BLaER1 treated with 17β-estradiol and CSF1 and Interleukin-3, amounts not matched to agents 10 nM and 100 nM (cell line): Measurements from ENCODE around the gene CDC73.
A peak's percentile ranks its signal among the peaks of the same experiment; 100 is the strongest.
"Not testable (repeated sequence)": the region's sequence is repeated elsewhere in the genome, so short reads cannot be mapped to it uniquely, and the experiment has no call there.

Experiments
- H3K27ac ChIP-seq, 11 experiments: shearing (Covaris generic); formaldehyde crosslinking; 2 replicates each; pipeline ENCODE4 v1.8.1; 2022
- H3K27me3 ChIP-seq, 11 experiments: shearing (Covaris generic); formaldehyde crosslinking; 2 replicates each; pipeline ENCODE4 v1.8.1; 2022
- H3K36me3 ChIP-seq, 11 experiments: shearing (Covaris generic); formaldehyde crosslinking; 2 replicates each; pipeline ENCODE4 v1.8.1; 2022
- H3K4me1 ChIP-seq, 10 experiments: shearing (Covaris generic); formaldehyde crosslinking; 2 replicates each; pipeline ENCODE4 v1.8.1; 2022
- H3K4me2 ChIP-seq, 11 experiments: shearing (Covaris generic); formaldehyde crosslinking; 2 replicates each; pipeline ENCODE4 v1.8.1; 2022
- H3K4me3 ChIP-seq, 10 experiments: shearing (Covaris generic); formaldehyde crosslinking; 2 replicates each; pipeline ENCODE4 v1.8.1; 2022
- H3K9ac ChIP-seq, 11 experiments: shearing (Covaris generic); formaldehyde crosslinking; 2 replicates each; pipeline ENCODE4 v1.8.1; 2022
- H3K9me3 ChIP-seq, 11 experiments: shearing (Covaris generic); formaldehyde crosslinking; replicated peaks in 1 of 11; 2 replicates each; pipeline ENCODE4 v1.8.1; 2022
- H4K20me1 ChIP-seq, 11 experiments: shearing (Covaris generic); formaldehyde crosslinking; 2 replicates each; pipeline ENCODE4 v1.8.1; 2022
- Cebpa-rat ChIP-seq, 11 experiments: shearing (Covaris generic); IDR thresholded peaks; 2 replicates each; pipeline ENCODE4 v1.8.1; 2022

The CDC73 gene

DNA sequence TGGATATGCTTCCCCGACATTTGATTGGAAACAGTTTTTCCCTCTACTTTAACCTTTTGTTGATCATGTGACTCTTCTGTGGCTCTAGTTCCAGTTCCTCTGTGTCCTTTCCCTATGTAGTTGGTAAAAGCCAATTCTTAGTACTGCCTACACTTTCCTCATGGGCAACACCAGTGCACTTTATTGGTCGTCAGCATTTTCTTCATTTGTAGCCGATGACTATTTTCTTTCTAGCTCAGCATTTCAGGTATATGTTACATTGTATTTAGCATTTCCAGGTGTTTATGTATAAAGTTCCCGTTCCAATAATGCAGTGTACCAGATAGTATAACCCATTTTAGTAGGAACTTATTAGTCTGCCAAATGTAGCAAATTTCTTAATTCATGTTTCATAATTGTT, 92.2 kb downstream of the CDC73 start:
- Histone ChIP-seq H3K4me1 (peaks cover 0 to 36% (median 6%) of the 10 kb centered on the region in 10 experiments; a peak in 8 of 20 replicates), H3K36me3 (peaks cover 72 to 99% (median 87%) of the 10 kb centered on the region in 11 experiments), H3K27ac (no peak overlapping the region), H3K9ac (no peak overlapping the region), H3K9me3 (peaks cover 0 to 25% (median 12%) of the 10 kb centered on the region in 11 experiments; a peak in 13 of 22 replicates), H3K4me3 (no peak overlapping the region), H4K20me1 (peaks cover 0 to 17% (median 0%) of the 10 kb centered on the region in 11 experiments; a peak in 5 of 22 replicates), H3K4me2 (no peak overlapping the region), H3K27me3 (no peaks in the 10 kb centered on the region)
- TF ChIP-seq Cebpa-rat (IDR thresholded peaks at IDR 0.05): no peak

- H3K9me3 ChIP-seq: peaks cover 0 to 25% (median 12%) of the 10 kb centered on the region in 11 experiments; a peak in 13 of 22 replicates
- H3K36me3 ChIP-seq: peaks cover 72 to 96% (median 81%) of the 10 kb centered on the region in 11 experiments
Measured at GRCh38 chr1:193216920-193217319, 95.1 kb downstream of the CDC73 start.

GRCh38 chr1:193219391-193219790, 97.6 kb downstream of the CDC73 start:
- Histone ChIP-seq H3K4me2 (no peak overlapping the region), H3K9me3 (peaks cover 0 to 18% (median 6%) of the 10 kb centered on the region in 11 experiments; a peak in 13 of 22 replicates), H3K9ac (no peak overlapping the region), H3K4me1 (0 out of 20 replicates have a peak, but pooled peaks cover 0 to 6% (median 0%) of the 10 kb centered on the region in 10 experiments), H3K4me3 (no peak overlapping the region), H3K27me3 (no peaks in the 10 kb centered on the region), H4K20me1 (peaks cover 0 to 16% (median 0%) of the 10 kb centered on the region in 11 experiments; a peak in 6 of 22 replicates), H3K36me3 (peaks cover 55 to 89% (median 61%) of the 10 kb centered on the region in 11 experiments), H3K27ac (no peak overlapping the region)
- no peak for TF ChIP-seq Cebpa-rat (IDR thresholded peaks at IDR 0.05)

More at GRCh38 chr1:193216920-193217319, 95.1 kb downstream of the CDC73 start:
- no peak for TF ChIP-seq Cebpa-rat (IDR thresholded peaks at IDR 0.05)
- H3K27me3 ChIP-seq: no peaks in the 10 kb centered on the region
- peak overlapping the region in 1 of 11 experiments; percentile 27; a peak in 1 of 22 replicates for H3K4me2 ChIP-seq
- no peak overlapping the region for H3K27ac ChIP-seq
- H3K9ac ChIP-seq: no peak overlapping the region
- peaks cover 0 to 15% (median 0%) of the 10 kb centered on the region in 11 experiments; a peak in 6 of 22 replicates for H4K20me1 ChIP-seq
- H3K4me1 ChIP-seq: peaks cover 0 to 10% (median under 1%) of the 10 kb centered on the region in 10 experiments; a peak in 5 of 20 replicates
- H3K4me3 ChIP-seq: no peak overlapping the region

GRCh38 chr1:193221651-193222050, 99.8 kb downstream of the CDC73 start:
- peaks cover 0 to 23% (median 0%) of the 10 kb centered on the region in 11 experiments; a peak in 8 of 22 replicates for H4K20me1 ChIP-seq
- TF ChIP-seq Cebpa-rat (IDR thresholded peaks at IDR 0.05): no peak
- 0 out of 20 replicates have a peak, but pooled peaks cover 0 to 4% (median 0%) of the 10 kb centered on the region in 10 experiments for H3K4me1 ChIP-seq
- H3K4me2 ChIP-seq: no peak overlapping the region
- H3K27me3 ChIP-seq: no peaks in the 10 kb centered on the region; a peak in 1 of 22 replicates
- no peak overlapping the region for H3K27ac ChIP-seq
- H3K36me3 ChIP-seq: peaks cover 44 to 89% (median 59%) of the 10 kb centered on the region in 11 experiments
- no peak overlapping the region for H3K4me3 ChIP-seq
- H3K9me3 ChIP-seq: peaks cover 0 to 8% (median 0%) of the 10 kb centered on the region in 11 experiments; a peak in 3 of 22 replicates
- H3K9ac ChIP-seq: no peak overlapping the region

GRCh38 chr1:193222056-193222615, 100.3 kb downstream of the CDC73 start:
- Histone ChIP-seq H3K4me3 (no peak overlapping the region), H3K27ac (no peak overlapping the region), H3K9me3 (peaks cover 0 to 8% (median 0%) of the 10 kb centered on the region in 11 experiments; a peak in 3 of 22 replicates), H4K20me1 (peaks cover 0 to 25% (median 0%) of the 10 kb centered on the region in 11 experiments; a peak in 8 of 22 replicates), H3K9ac (no peak overlapping the region), H3K4me1 (0 out of 20 replicates have a peak, but pooled peaks cover 0 to under 1% (median 0%) of the 10 kb centered on the region in 10 experiments), H3K4me2 (no peak overlapping the region), H3K36me3 (peaks cover 40 to 87% (median 59%) of the 10 kb centered on the region in 11 experiments), H3K27me3 (no peaks in the 10 kb centered on the region; a peak in 1 of 22 replicates)
- TF ChIP-seq Cebpa-rat (IDR thresholded peaks at IDR 0.05): no peak

DNA sequence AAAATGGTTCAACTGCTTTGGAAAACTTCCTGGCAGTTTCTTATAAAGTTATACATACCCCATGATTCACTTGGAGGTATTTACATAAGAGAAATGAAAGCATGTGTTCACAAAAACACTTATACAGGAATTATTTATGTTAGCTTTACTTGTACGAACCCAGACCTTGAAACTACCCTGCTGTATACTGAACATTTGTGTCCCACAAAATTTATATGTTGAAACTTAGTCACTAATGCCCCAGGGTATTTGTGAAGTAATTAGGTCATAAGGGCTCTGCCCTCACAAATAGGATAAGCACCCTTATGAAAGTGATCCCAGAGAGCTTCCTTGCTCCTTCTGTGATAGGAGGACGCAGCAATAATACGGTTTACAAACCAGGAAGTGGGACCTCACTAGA, 107.3 kb downstream of the CDC73 start:
- Histone ChIP-seq H3K9me3 (peaks cover 0 to 8% (median 0%) of the 10 kb centered on the region in 11 experiments; a peak in 3 of 22 replicates), H3K4me2 (no peak overlapping the region), H3K36me3 (peaks cover 34 to 82% (median 58%) of the 10 kb centered on the region in 11 experiments), H3K9ac (no peak overlapping the region), H3K27ac (no peak overlapping the region), H3K4me1 (no peaks in the 10 kb centered on the region), H3K4me3 (no peak overlapping the region), H3K27me3 (no peaks in the 10 kb centered on the region; a peak in 1 of 22 replicates), H4K20me1 (peaks cover 0 to 25% (median 0%) of the 10 kb centered on the region in 11 experiments; a peak in 6 of 22 replicates)
- no peak for TF ChIP-seq Cebpa-rat (IDR thresholded peaks at IDR 0.05)

DNA sequence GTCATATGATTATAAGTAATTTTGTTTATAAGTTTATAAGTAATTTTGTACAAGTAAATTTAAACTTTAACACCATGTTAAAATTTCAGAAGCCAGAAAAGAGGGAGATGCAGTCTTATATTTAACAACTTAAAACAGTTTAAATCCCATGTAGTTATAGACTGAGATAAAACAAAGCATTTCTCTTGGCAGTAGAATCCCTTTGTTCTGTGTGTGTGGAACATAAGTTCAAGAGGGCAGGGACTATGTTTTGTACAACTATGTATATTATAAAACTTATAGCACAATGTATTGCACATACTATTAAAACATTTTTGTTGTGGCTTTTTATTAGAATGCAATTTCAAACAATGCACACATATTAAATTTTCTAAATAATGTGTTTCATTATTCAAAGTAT, 109.3 kb downstream of the CDC73 start:
- peaks cover 0 to 23% (median 0%) of the 10 kb centered on the region in 11 experiments; a peak in 5 of 22 replicates for H4K20me1 ChIP-seq
- not testable (repeated sequence) for H3K27ac ChIP-seq, H3K27me3 ChIP-seq, H3K4me2 ChIP-seq, H3K9me3 ChIP-seq, H3K9ac ChIP-seq, H3K4me1 ChIP-seq, H3K4me3 ChIP-seq
- peaks cover 42 to 84% (median 60%) of the 10 kb centered on the region in 11 experiments for H3K36me3 ChIP-seq

DNA sequence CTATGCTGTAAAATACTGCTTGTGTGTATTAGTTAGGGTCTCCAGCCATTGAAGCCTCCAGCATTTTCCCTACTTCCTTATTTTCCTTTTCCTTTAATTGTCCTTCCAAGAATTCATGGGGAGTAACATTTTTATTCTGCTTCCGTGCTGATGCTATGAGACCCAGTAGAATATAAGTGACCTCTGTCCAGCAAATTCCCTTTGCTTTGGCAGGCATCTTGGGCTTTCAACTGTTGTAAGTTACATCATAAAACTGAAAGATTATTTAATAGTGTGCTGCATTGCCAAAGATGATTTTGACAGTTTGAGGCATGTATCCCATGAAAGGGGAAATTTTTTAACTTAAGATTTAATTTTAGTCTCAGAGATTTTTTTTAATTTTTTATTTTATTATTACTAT, 112.7 kb downstream of the CDC73 start:
- Histone ChIP-seq H3K9ac (no peak overlapping the region), H3K4me1 (peaks cover 0 to 6% (median under 1%) of the 10 kb centered on the region in 10 experiments; a peak in 10 of 20 replicates), H3K36me3 (peaks cover 52 to 82% (median 66%) of the 10 kb centered on the region in 11 experiments), H3K27me3 (no peaks in the 10 kb centered on the region), H3K4me3 (no peak overlapping the region), H3K4me2 (no peak overlapping the region), H3K9me3 (peaks cover 0 to 12% (median 3%) of the 10 kb centered on the region in 11 experiments; a peak in 6 of 22 replicates), H3K27ac (no peak overlapping the region), H4K20me1 (peaks cover 0 to 6% (median 0%) of the 10 kb centered on the region in 11 experiments; a peak in 2 of 22 replicates)
- TF ChIP-seq Cebpa-rat (IDR thresholded peaks at IDR 0.05): no peak

DNA sequence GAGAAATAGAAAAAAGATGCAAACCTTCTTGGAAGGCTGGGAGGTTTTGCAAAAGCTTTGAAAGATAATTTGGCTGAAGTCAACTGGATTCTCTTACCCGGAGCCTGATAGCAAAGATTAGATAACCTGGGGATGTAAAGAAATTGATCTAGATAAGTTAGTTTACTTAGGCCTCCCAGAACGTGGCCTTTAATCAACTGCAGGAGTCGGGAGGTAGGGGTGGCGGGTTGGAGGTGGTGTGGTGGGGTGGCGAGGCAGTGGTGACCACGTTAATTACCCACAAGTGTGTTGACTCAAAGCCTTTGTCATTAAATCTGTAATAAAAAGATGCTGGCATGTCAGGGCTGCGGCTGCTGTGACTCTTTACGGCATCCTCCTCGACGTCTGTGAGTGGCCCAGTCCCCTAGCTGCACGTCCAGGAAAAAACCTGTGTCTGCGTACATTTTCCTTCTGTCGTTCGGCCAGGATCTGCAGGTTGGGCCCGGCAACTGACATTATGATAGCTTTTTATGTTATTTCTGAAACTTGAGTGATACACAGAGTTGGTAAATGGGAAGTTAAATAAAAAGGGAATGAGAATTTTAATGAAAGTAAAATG, 115.6 kb downstream of the CDC73 start:
- Histone ChIP-seq H3K4me1 (peaks cover 10 to 24% (median 19%) of the 10 kb centered on the region in 10 experiments), H3K9ac (no peak overlapping the region), H3K27me3 (no peaks in the 10 kb centered on the region), H3K9me3 (peaks cover 0 to 19% (median 10%) of the 10 kb centered on the region in 11 experiments; a peak in 10 of 22 replicates), H3K4me2 (no peak overlapping the region), H3K36me3 (peaks cover 62 to 91% (median 75%) of the 10 kb centered on the region in 11 experiments), H4K20me1 (peaks cover 0 to 18% (median 12%) of the 10 kb centered on the region in 11 experiments; a peak in 13 of 22 replicates), H3K4me3 (no peak overlapping the region), H3K27ac (no peak overlapping the region)
- no peak for TF ChIP-seq Cebpa-rat (IDR thresholded peaks at IDR 0.05)
